Measurements from ENCODE around the gene RAVER1.
"Not testable (repeated sequence)": the region's sequence is repeated elsewhere in the genome, so short reads cannot be mapped to it uniquely, and the experiment has no call there.

Gene RAVER1

GRCh38 chr19:10290876-10291553 lies 42.3 kb downstream of the RAVER1 start:
- no peak for DNase-seq (ENCODE audit: low read depth)

- no peak for DNase-seq (ENCODE audit: low read depth)
Measured at GRCh38 chr19:10290357-10290875, 42.9 kb downstream of the RAVER1 start.

DNA sequence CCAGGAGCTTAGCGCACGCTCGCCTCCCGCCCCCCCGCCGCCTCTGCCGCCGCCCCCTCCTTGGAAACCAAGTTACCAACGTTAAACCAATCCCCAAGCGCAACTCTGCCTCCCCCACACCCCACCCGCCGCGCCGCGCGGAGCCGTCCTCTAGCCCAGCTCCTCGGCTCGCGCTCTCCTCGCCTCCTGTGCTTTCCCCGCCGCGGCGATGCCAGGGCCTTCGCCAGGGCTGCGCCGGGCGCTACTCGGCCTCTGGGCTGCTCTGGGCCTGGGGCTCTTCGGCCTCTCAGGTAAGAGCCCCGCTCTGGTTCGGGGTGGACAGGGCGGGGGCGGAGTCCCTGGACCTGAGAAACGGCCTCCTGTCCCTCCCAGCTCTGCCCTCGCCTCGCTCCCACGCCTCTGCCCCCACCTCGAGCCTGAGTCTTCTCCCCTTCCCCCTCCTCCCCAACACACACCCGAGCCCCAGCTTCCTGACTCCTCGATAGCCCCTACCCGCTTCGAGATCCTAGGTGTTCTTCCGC lies 43.4 kb downstream of the RAVER1 start, which contains the start of gene ICAM5:
ICAM5 (plus strand) TSS at position 117 of the 521 bp plus-strand sequence; CDS start at position 209, 92 bp downstream.
- DNase-seq (ENCODE audit: low read depth) = no peak

GRCh38 chr19:10289167-10289835 lies 44.0 kb downstream of the RAVER1 start:
- DNase-seq (ENCODE audit: low read depth) = no peak

GRCh38 chr19:10288662-10289166 lies 44.6 kb downstream of the RAVER1 start:
- no peak for DNase-seq (ENCODE audit: low read depth)

DNA sequence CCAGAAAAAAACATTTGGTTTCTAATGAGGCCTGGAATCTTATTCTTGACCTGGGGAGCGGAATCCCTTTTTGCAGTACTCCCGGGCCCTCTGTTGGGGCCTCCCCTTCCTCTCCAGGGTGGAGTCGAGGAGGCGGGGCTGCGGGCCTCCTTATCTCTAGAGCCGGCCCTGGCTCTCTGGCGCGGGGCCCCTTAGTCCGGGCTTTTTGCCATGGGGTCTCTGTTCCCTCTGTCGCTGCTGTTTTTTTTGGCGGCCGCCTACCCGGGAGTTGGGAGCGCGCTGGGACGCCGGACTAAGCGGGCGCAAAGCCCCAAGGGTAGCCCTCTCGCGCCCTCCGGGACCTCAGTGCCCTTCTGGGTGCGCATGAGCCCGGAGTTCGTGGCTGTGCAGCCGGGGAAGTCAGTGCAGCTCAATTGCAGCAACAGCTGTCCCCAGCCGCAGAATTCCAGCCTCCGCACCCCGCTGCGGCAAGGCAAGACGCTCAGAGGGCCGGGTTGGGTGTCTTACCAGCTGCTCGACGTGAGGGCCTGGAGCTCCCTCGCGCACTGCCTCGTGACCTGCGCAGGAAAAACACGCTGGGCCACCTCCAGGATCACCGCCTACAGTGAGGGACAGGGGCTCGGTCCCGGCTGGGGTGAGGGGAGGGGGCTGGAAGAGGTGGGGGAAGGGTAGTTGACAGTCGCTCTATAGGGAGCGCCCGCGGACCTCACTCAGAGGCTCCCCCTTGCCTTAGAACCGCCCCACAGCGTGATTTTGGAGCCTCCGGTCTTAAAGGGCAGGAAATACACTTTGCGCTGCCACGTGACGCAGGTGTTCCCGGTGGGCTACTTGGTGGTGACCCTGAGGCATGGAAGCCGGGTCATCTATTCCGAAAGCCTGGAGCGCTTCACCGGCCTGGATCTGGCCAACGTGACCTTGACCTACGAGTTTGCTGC lies 46.3 kb downstream of the RAVER1 start, which contains the start of gene ICAM4:
ICAM4 (plus strand) TSS at position 153 of the 935 bp plus-strand sequence; CDS start at position 211, 58 bp downstream.
- DNase-seq (ENCODE audit: low read depth) = no peak

GRCh38 chr19:10285393-10285792 lies 47.9 kb downstream of the RAVER1 start:
- DNase-seq (ENCODE audit: low read depth) = no peak

GRCh38 chr19:10284960-10285278 lies 48.4 kb downstream of the RAVER1 start:
- DNase-seq (ENCODE audit: low read depth) = no peak

DNA sequence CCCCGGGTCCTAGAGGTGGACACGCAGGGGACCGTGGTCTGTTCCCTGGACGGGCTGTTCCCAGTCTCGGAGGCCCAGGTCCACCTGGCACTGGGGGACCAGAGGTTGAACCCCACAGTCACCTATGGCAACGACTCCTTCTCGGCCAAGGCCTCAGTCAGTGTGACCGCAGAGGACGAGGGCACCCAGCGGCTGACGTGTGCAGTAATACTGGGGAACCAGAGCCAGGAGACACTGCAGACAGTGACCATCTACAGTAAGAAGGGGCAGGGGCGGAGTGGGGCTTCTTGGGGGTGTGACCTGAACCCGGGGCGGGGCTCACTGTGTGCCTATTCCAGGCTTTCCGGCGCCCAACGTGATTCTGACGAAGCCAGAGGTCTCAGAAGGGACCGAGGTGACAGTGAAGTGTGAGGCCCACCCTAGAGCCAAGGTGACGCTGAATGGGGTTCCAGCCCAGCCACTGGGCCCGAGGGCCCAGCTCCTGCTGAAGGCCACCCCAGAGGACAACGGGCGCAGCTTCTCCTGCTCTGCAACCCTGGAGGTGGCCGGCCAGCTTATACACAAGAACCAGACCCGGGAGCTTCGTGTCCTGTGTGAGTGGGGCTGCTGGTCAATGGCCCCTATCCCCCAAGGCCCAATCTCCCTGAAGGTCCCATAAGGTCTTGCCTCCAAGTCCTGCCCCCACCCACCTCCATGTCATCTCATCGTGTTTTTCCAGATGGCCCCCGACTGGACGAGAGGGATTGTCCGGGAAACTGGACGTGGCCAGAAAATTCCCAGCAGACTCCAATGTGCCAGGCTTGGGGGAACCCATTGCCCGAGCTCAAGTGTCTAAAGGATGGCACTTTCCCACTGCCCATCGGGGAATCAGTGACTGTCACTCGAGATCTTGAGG lies 49.0 kb downstream of the RAVER1 start:
- DNase-seq (ENCODE audit: low read depth) = no peak

DNA sequence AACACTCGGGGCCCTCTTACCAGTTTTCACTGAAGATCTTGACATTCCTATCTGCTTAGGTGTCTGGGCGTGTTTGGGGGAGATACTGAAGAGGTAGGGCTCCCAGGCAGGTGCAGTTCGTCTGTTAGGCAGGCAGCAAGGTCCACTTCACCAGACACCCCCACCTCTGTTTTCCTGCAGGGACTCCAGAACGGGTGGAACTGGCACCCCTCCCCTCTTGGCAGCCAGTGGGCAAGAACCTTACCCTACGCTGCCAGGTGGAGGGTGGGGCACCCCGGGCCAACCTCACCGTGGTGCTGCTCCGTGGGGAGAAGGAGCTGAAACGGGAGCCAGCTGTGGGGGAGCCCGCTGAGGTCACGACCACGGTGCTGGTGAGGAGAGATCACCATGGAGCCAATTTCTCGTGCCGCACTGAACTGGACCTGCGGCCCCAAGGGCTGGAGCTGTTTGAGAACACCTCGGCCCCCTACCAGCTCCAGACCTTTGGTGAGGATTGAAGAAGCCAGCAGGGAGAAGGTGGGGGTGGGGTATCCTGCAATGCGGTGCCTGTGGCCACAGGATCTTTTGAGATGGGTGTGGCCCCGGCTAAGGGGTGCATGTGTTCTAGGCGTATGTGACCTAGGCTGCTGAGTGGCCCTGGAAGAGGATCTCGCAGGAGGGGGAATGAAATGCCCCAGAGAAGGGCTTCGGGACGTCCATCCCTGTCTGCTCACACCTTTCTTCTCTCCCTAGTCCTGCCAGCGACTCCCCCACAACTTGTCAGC lies 49.8 kb downstream of the RAVER1 start:
- no peak for DNase-seq (ENCODE audit: low read depth)

- not testable (repeated sequence) for DNase-seq (ENCODE audit: low read depth)
Measured at GRCh38 chr19:10282043-10282442, 51.3 kb downstream of the RAVER1 start.

DNA sequence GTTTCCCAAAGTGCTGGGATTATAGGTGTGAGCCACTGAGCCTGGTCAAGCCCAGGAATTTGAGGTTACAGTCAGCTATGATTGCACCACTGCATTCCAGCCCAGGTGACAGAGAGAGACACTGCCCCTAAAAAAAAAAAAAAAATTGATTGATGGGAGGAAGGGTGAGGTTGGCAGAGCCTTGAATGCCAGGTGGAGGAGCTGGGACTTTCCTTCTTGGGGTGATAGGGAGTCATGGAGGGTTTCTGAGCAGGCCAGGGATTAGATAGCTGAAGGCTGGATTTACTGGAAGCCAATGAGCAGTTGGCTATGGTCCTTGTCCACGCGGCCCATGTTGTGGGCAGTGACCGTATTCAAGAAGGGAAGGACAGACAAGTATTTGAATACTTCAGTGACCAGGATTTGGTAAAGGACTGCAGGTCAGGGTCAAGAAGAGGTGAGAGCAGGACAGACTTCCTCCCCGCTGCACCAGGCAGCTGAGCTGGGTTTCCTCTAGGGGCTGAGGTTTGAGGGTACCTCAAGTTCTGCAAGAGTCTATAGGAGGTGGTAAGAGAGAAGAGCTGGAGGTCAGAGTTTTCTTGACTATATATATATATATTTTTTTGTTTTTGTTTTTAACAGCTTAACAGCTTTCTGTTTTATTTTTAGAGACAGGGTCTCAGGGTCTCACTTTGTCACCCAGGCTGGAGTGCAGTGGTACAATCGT lies 53.4 kb downstream of the RAVER1 start:
- no peak for DNase-seq (ENCODE audit: low read depth)

DNA sequence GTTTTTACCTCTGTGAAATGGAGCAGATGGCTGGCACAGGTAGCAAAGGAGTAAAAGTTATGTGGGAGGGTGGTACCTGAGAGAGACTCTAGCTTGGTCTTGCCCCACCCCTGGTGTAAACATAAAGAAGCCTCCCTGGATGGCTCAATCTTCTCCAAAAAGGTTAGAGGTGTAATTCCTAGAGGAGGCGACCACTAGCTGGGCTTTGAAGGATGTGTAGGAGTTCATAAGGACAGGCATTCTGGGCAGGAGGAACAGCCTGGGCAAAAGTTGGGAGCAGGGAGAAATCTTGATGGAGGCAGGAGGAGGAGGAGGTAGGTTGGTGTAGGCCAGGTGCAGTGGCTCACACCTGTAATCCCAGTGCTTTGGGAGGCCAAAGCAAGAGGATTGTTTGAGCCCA lies 54.4 kb downstream of the RAVER1 start:
- no peak for DNase-seq (ENCODE audit: low read depth)

GRCh38 chr19:10277795-10278589 lies 55.3 kb downstream of the RAVER1 start:
- DNase-seq (ENCODE audit: low read depth) = no peak

GRCh38 chr19:10274589-10274988 lies 58.7 kb downstream of the RAVER1 start:
- no peak for DNase-seq (ENCODE audit: low read depth)

DNA sequence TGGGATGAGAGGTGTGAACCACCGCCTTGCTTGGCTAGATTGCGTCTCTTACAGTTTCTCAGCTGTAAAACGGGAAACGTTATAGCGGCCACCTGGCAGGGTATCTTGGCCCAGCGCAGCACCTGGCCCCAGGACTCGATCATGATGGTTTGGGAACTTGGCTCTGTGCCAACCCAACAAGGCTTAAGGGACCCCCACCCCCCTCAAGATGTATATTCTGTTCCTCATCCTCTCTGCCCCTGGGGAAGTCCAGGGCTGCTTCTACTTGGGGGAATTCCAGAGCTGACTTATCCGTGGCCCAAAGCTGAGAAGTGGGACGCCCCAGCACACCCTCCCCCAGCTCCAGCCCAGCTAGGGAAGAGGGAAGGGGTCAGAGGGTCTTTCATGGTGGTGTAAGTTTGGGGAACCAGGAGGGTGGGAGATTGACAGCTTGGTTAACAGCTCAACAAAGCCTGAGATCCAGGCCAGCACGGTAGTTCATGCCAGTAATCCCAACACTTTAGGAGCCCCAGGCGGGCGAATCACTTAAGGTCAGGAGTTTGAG lies 61.7 kb downstream of the RAVER1 start:
- DNase-seq (ENCODE audit: low read depth) = no peak

- DNase-seq (ENCODE audit: low read depth) = no peak
Measured at GRCh38 chr19:10270616-10271394, 62.5 kb downstream of the RAVER1 start, which contains the start of gene ICAM1. TSS of gene ICAM1 (plus strand) at chr19:10271120. CDS start at chr19:10271160, 40 bp downstream.
